ENCODE data around the gene MCTP2. TPM values are rescaled to one million over a fixed set of nuclear protein-coding genes. Genes with fewer than 3 reads are reported as not detected.

MCTP2 gene
- total RNA-seq, 2 donors from 2014 or later = 25.4 to 46.3 TPM

DNA sequence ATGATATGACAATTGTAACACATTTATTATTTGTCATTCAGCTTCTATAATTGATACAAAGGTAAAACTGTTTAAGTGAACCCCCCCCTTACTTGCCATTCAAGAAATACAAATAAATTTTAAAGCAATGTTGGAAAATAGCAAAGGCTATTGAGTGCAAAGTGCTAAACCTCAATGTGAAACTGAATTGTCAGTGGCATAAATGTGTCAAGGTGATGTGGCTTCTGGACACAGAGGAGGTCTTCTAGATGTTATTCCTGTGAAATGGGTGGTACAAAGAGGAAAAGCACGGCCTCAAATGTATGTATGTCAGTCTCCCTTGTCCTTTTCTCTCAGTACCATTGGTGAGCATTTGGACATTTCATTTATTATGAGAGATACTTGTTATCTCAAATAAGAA is 149.4 kb downstream of the MCTP2 start:
- intact Hi-C loops (cut with DNase I) = no loop called here
- Histone ChIP-seq H3K9me3 (no peaks in the 10 kb centered on the region), H3K27ac (no peak overlapping the region), H3K4me3 (no peak overlapping the region), H3K36me3 (no peaks in the 10 kb centered on the region), H3K4me1 (replicated peaks) (no peaks in the 10 kb centered on the region), H3K27me3 (replicated peaks; ENCODE audit: insufficient read depth) (no peaks in the 10 kb centered on the region)
- WGBS = 66% methylated on average over 1 of the region's 1 CpG
- DNase-seq (ENCODE audit: low spot score) = no peak
- no peak for TF ChIP-seq POLR2AphosphoS5 (IDR thresholded peaks at IDR 0.05)
- no peak for TF ChIP-seq POLR2A (IDR thresholded peaks at IDR 0.05)
- TF ChIP-seq, protein P1, sequence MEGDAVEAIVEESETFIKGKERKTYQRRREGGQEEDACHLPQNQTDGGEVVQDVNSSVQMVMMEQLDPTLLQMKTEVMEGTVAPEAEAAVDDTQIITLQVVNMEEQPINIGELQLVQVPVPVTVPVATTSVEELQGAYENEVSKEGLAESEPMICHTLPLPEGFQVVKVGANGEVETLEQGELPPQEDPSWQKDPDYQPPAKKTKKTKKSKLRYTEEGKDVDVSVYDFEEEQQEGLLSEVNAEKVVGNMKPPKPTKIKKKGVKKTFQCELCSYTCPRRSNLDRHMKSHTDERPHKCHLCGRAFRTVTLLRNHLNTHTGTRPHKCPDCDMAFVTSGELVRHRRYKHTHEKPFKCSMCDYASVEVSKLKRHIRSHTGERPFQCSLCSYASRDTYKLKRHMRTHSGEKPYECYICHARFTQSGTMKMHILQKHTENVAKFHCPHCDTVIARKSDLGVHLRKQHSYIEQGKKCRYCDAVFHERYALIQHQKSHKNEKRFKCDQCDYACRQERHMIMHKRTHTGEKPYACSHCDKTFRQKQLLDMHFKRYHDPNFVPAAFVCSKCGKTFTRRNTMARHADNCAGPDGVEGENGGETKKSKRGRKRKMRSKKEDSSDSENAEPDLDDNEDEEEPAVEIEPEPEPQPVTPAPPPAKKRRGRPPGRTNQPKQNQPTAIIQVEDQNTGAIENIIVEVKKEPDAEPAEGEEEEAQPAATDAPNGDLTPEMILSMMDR (IDR thresholded peaks at IDR 0.05) = no peak

DNA sequence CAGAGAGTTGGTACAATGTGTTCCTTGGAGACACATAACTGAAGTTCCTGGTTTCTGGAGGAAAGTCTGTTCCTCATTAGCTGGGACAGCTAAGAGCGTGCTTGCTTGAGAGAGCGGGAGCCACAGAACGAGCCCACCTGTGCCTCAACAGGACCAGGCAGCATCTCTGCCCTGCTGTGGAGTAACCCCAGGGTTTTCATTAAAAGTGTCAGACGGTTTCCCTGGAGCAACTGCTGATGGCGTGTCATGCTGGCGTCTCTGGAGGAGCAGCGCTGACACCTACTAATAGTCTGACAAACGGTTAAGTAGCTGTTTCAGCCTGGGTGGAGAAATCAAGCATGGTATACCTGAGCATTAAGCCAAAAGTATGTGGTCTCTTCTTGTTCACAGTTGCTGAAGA is 150.0 kb downstream of the MCTP2 start:
- no peaks in the 10 kb centered on the region for H3K4me1 ChIP-seq (replicated peaks)
- no peaks in the 10 kb centered on the region for H3K9me3 ChIP-seq
- no peak overlapping the region for H3K27ac ChIP-seq
- WGBS = 84% methylated on average over 8 of the region's 8 CpGs
- DNase-seq (ENCODE audit: low spot score) = no peak
- no peaks in the 10 kb centered on the region for H3K36me3 ChIP-seq
- no peak overlapping the region for H3K4me3 ChIP-seq
- H3K27me3 ChIP-seq (replicated peaks; ENCODE audit: insufficient read depth) = no peaks in the 10 kb centered on the region
- no peak for TF ChIP-seq POLR2A (IDR thresholded peaks at IDR 0.05)
- intact Hi-C loops (cut with DNase I) = no loop called here

DNA sequence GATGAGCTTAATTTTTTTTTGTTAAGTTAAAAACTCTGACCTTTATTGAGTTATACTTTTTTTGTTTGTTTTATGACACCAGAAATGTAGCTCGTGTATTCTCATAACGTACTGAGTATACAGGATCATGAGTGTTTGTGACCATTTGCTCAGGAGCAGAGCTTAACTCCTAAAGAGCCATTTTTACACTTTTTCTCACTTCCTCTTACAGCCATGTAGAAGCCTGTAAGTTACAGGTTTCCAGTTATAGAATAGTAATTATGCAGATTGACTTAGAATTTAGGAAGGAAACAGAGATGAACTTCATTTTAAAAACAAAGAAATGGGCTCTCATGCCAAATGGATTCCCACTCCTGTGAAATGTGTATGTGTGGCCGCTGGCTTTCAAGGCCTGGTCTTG is 151.7 kb downstream of the MCTP2 start:
- no peak for DNase-seq (ENCODE audit: low spot score)
- WGBS = 62% methylated on average over 3 of the region's 3 CpGs
- Histone ChIP-seq H3K36me3 (no peaks in the 10 kb centered on the region), H3K4me3 (no peak overlapping the region), H3K27me3 (replicated peaks; ENCODE audit: insufficient read depth) (no peaks in the 10 kb centered on the region), H3K9me3 (no peaks in the 10 kb centered on the region), H3K27ac (no peak overlapping the region), H3K4me1 (replicated peaks) (no peaks in the 10 kb centered on the region)
- TF ChIP-seq, protein P1 (IDR thresholded peaks at IDR 0.05) = no peak
- no peak for TF ChIP-seq POLR2A (IDR thresholded peaks at IDR 0.05)
- TF ChIP-seq POLR2AphosphoS5 (IDR thresholded peaks at IDR 0.05) = no peak
- intact Hi-C loops (cut with DNase I) = no loop called here

DNA sequence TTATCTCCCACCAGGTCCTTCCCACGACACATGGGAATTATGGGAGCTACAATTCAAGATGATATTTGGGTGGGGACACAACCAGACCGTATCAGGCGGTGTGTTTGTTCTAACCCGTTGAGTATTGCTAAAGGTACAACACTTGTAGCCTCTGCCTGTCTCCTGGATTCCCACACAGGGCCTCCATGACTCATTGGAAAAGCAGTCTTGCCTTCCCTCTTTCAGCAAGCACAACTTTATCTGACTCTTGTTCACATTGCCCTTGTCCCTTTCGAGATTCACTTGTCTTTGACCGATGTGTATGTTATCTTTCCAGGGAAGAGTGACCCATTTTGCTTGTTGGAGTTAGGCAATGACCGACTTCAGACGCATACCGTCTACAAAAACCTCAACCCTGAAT is 152.3 kb downstream of the MCTP2 start:
- no peaks in the 10 kb centered on the region for H3K9me3 ChIP-seq
- no peak overlapping the region for H3K27ac ChIP-seq
- no peaks in the 10 kb centered on the region for H3K4me1 ChIP-seq (replicated peaks)
- no peaks in the 10 kb centered on the region for H3K27me3 ChIP-seq (replicated peaks; ENCODE audit: insufficient read depth)
- TF ChIP-seq POLR2A (IDR thresholded peaks at IDR 0.05) = no peak
- intact Hi-C loops (cut with DNase I) = no loop called here
- 83% methylated on average over 9 of the region's 9 CpGs for WGBS
- H3K36me3 ChIP-seq = no peaks in the 10 kb centered on the region
- no peak for DNase-seq (ENCODE audit: low spot score)
- H3K4me3 ChIP-seq = no peak overlapping the region

DNA sequence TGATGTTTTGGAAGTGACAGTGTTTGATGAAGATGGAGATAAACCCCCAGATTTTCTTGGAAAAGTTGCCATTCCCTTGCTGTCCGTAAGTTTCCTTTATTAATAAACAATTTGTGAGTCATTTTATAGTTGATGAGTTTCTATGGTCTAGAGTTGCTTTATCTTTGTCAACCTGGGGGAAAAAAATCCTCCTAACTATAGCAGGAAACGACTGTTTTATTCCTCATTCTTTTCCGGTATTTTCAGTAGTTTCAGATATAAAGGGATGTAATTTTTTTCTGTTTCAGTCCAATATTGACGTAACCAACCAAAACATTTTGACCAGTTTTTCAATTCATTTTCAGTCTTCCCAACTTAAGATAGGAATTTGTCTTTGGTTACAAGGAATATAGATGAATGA is 154.1 kb downstream of the MCTP2 start:
- H3K27me3 ChIP-seq (replicated peaks; ENCODE audit: insufficient read depth) = no peaks in the 10 kb centered on the region
- WGBS = 78% methylated on average over 4 of the region's 4 CpGs
- H3K4me1 ChIP-seq (replicated peaks) = no peaks in the 10 kb centered on the region
- no peak for DNase-seq (ENCODE audit: low spot score)
- no peaks in the 10 kb centered on the region for H3K9me3 ChIP-seq
- H3K36me3 ChIP-seq = no peaks in the 10 kb centered on the region
- intact Hi-C loops (cut with DNase I) = no loop called here
- TF ChIP-seq, protein P1 (IDR thresholded peaks at IDR 0.05) = no peak
- TF ChIP-seq POLR2AphosphoS5 (IDR thresholded peaks at IDR 0.05) (no peak), POLR2A (IDR thresholded peaks at IDR 0.05) (no peak)
- H3K4me3 ChIP-seq = no peak overlapping the region
- no peak overlapping the region for H3K27ac ChIP-seq

DNA sequence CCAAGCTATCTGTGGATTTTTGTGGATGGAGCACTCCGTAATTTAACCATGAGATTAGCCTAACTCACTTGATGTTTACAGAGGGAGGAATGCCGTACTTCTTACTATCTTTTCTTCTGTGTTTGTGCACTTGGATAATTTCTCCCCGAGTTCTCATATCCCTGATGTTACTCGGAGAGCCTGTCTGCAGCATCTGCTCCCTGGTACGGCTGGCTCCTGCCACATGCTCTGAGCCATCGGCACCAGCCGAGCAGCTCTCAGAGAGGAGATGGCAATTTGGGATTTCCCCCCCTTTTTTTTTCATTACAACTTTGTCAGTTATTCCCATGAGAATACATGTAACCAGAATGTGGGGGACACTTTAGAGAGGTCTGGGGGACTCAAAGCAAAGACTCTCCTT is 155.0 kb downstream of the MCTP2 start:
- no peaks in the 10 kb centered on the region for H3K9me3 ChIP-seq
- no peaks in the 10 kb centered on the region for H3K27me3 ChIP-seq (replicated peaks; ENCODE audit: insufficient read depth)
- intact Hi-C loops (cut with DNase I) = no loop called here
- WGBS = 89% methylated on average over 7 of the region's 7 CpGs
- TF ChIP-seq, protein P1 (IDR thresholded peaks at IDR 0.05) = no peak
- TF ChIP-seq POLR2AphosphoS5 (IDR thresholded peaks at IDR 0.05) (no peak), POLR2A (IDR thresholded peaks at IDR 0.05) (no peak)
- no peak for DNase-seq (ENCODE audit: low spot score)
- no peak overlapping the region for H3K4me3 ChIP-seq
- no peaks in the 10 kb centered on the region for H3K4me1 ChIP-seq (replicated peaks)
- no peak overlapping the region for H3K27ac ChIP-seq
- H3K36me3 ChIP-seq = no peaks in the 10 kb centered on the region
